ENCODE results near the gene E2F2.

E2F2 gene

DNA sequence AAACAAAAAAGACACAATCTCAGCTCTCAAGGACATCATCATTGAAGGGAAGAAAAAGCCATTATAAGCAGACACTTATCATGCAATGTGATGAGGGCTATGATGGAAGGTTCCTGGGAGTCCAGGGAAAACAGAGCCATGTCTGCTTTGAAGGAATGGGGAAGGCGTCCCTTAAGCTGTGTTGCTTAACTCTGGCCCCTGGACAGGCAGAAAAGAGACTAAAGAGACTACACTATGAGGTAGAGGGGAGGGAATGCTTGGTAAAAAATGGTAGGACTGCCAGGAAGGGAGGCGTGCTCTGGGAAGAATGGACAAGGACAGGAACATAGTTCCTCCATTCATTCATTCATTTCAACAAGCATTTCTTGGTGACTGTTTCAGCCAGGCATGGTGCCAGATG lies 68.3 kb downstream of the E2F2 start:
- DNase-seq (ENCODE audit: low read depth in 2 of 2) = no peak

DNA sequence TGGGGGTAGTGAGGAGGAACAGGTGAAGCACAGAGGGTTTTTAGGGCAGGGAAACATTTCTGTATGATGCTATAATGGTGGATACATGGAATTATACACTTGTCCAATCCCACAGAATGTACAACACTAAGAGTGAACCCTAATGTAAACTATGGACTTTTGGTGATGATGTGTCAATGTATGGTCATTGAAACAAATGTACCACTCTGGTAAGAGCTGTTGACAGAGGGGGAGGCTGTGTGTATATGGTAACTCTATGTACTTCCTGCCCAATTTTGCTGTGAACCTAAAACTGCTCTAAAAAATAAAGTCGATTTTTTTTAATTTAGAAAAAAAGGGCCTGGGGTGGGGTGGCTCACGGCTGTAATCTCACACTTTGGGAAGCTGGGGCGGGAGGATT lies 70.0 kb downstream of the E2F2 start:
- no peak for DNase-seq (ENCODE audit: low read depth in 2 of 2)

GRCh38 chr1:23460519-23460918 lies 70.5 kb downstream of the E2F2 start:
- DNase-seq (ENCODE audit: low read depth in 2 of 2) = no peak

- DNase-seq (ENCODE audit: low read depth in 2 of 2) = no peak
These were observed 71.7 kb downstream of the E2F2 start for GRCh38 chr1:23459338-23459757.
